MV-4-11 (cell line): ENCODE data around the gene STAB2.
"Not testable (repeated sequence)": the region's sequence is repeated elsewhere in the genome, so short reads cannot be mapped to it uniquely, and the experiment has no call there.

Source experiments
- DNase-seq: peaks from one replicate; lab custom pipeline; 2025; lab: John Stamatoyannopoulos, UW

Gene STAB2

GRCh38 chr12:103653568-103654173 lies 66.6 kb downstream of the STAB2 start:
- DNase-seq, result not testable (repeated sequence)

GRCh38 chr12:103654816-103655215 lies 67.7 kb downstream of the STAB2 start:
- no peak for DNase-seq

GRCh38 chr12:103656291-103656690 lies 69.2 kb downstream of the STAB2 start:
- DNase-seq, result no peak

DNA sequence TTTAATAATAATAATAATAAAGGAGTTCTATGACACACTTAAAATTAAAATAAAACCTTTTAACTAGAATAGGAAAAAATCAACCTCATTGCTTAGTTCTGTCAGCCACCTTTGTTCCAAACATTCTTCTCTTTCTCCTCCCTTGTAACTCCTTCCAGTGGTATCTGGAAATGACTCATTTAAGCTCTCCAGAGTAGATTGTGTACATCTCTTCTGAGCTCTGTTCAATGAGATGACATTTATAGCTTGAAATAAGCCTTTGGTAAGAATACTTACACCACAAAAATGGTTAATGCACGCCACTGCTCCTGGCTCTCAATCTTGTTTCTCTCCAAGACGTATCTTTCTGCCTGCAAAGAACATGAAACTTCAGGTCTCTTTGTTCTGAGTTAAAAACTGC lies 70.3 kb downstream of the STAB2 start:
- DNase-seq, result peak; percentile 2

GRCh38 chr12:103664626-103665025 lies 77.6 kb downstream of the STAB2 start:
- DNase-seq, result no peak

DNA sequence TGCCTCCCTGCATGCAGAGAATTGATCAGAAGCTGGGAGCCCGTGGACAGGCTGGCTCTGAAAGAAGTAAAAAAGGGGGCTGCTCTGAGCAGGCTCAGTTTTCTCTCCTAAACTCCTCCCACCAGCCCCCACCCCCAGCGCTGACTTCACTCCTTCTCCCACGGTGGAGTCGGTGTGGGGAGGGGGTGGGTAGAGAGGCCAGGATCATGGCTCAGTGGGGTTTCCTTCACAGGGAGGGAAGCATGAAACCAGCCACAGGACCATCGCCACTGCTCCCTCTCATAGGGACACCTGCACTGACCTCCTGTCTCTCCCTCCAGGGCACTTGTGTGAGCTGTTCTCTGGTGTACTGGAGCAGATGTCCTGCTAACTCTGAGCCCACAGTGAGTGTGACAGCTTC lies 78.9 kb downstream of the STAB2 start:
- no peak for DNase-seq

DNA sequence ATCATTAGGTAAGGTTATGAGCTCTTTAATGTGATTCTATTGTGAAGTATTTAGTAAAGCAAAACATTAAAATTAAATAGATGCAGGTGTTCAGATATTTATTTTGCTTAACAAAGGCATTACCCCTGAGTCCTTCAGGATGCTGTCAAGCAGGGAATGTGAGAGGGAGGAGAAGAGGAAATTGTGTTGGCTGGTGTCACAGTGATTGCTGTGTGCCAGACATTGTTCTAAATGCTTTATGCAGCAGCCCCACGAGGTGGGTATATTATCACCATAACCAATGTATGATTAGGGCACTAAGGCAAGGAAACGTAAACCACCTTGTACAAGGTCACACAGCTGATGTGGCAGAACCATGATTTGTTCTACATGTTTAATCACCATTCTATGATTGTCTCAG lies 80.1 kb downstream of the STAB2 start:
- DNase-seq, result no peak

- no peak for DNase-seq
These were observed 81.4 kb downstream of the STAB2 start for GRCh38 chr12:103668520-103668919.

DNA sequence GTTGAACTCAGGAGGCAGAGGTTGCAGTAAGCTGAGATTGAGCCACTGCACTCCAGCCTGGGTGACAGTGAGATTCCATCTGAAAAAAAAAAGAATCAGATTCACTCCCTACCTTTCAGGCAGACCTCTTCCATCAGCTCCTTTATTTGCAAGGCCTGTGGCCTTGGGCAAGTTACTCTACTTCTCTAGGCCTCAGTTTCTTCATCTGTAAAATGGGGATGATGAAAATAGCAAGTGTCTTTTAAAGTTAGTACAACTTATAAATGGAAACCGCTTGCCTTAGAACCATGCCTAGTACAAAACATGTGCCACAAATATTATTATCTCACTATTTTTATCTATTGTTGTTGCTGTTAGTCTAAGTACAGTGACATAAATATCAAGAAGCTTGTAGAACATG lies 84.3 kb downstream of the STAB2 start:
- DNase-seq, result no peak

DNA sequence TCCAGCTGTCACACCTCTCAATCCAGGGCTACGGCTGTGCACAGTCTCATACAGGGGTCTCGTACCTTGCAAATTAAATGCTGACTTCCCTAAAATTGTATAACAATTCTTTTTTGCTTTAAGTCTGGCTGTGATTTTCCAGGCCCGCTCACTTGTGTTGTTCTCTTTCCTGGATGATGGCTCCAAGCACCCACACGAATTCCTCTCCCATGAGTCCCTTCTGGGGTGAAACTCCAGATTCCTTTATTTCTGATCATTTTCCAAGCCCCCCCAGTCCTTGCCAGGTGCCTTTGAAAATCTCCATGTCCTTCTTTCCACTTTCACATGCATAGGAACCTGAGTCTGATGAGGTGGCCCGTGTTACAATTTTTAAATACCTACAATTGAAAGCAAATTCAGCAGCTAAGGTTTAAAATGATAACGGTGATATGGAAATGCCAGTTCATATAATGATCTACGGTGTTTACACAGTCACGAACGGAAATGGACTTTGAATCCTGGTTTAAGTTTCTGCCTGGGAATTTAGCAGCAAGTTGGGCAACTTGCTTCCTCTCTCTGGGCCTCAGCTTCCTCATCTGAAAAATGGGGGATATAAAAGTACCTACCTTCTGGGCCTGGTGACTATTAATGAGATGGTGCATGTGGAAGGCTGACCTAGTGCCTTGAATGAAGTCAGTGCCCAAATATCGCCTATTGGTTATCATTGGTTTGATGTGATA lies 85.5 kb downstream of the STAB2 start:
- no peak for DNase-seq

- DNase-seq, result no peak
These were observed 86.4 kb downstream of the STAB2 start for GRCh38 chr12:103673487-103673886.

- no peak for DNase-seq
These were observed 86.9 kb downstream of the STAB2 start for GRCh38 chr12:103673891-103674375.

GRCh38 chr12:103676893-103677292 lies 89.8 kb downstream of the STAB2 start:
- DNase-seq, result no peak

DNA sequence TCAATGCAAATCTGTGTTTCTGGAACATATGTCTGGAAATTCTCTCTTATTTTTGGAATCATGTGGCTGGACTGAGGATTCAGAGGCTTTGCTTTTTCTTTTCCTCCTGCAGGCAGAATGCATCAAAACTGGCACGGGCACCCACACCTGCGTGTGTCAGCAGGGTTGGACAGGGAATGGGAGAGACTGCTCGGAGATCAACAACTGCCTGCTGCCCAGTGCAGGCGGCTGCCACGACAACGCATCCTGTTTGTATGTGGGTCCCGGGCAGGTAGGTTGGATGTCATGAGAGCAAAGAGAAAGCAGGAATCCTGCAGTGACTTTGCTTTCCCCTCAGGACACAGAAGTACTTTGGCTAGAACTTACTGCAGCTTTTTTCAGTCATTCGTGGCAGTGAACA lies 90.3 kb downstream of the STAB2 start:
- DNase-seq, result no peak

DNA sequence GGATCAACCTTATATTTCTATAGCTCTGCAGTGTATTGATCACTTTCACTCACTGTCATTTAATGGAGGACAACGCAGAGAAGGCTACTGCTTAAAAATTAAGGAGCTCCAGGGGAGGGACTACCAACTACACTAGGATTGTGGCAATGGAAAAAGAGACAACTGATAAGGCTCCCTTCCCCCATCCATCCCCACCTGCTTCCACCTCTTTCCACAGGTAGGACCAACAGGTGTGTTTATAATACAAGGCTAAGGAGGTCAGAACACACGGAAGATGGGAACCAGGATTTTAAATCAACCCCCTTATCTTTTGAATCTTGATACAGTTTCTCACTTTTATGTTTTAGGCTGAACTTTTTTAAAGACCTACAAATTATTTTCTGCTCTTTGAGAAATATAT lies 90.8 kb downstream of the STAB2 start:
- DNase-seq, result no peak

GRCh38 chr12:103679421-103680170 lies 92.5 kb downstream of the STAB2 start:
- DNase-seq, result no peak

DNA sequence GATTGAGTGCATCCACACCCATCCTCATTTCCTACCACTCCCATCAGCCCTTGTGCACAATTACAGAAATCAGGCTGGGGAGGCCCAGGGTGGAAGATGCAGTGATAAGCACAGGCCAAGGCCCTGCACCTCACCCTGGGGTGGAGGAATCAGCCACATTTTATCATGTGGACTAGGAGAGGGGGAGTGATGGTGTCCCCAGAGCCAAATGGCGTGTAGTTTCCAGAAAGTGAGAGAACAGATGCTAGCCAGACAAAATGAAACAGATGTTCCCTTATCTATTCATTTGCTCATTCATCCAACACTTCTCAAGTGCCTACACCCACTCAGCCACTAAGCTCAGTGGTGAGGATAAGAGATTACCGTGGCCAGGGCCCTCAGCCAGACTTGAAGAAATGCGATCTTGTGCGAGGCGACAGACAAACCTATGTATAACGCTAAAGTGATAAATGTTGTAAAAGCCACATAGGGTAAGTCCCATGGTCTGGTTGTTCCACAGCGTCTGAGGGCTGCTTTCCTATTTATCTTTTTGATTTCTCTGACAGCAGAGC lies 93.6 kb downstream of the STAB2 start:
- DNase-seq, result peak; percentile 8

GRCh38 chr12:103686026-103686425 lies 99.0 kb downstream of the STAB2 start:
- no peak for DNase-seq

DNA sequence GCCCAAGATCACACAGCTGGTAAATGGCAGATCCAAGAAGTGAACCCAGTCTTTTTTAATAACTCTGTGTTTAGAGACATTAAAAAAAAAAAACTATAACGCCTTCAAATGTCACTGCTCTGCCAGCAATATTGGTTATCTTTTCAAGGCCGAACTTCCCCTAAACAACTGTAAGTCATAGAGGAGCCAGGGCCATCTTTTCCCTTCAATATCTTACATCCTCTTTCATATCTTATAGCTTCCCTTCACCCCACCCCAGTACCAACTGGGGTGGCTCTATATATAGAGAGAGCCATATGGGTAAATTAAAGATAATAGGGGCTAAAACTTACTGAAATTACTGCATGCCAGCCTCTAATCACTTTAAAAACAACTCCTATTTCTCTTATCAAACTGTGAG lies 100.2 kb downstream of the STAB2 start:
- peak; percentile 89 for DNase-seq

DNA sequence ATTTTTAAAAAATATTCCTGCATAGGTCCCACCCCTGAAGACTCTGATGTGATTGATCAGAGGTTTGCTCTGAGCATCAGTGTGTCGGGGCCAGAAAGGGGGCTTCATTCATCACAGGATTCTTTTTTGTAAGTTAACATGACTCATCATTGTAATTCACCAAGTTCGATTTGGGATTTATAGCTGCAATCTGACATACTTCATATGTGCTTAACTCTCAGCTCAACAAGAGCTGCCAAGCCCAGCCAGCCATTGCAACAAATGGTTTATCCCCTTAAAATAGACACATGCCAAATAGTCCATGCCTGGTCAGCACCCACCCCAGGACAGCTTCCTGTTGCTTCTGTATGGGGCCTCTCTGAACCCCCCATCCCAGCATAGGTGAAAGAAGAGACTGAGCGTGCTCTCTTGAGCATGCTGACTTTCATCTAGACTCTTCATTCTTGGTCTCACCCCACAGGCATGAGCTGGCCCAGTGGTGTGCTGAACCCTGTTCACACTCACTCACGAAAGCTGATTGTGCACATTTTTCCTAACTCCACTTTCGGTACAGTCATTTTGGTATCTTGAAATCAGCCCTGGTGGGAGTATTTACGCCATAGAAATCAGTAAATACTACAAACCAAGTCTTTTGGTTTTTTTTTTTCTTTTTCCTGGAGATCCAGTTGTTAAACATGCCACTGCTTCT lies 101.4 kb downstream of the STAB2 start:
- no peak for DNase-seq

DNA sequence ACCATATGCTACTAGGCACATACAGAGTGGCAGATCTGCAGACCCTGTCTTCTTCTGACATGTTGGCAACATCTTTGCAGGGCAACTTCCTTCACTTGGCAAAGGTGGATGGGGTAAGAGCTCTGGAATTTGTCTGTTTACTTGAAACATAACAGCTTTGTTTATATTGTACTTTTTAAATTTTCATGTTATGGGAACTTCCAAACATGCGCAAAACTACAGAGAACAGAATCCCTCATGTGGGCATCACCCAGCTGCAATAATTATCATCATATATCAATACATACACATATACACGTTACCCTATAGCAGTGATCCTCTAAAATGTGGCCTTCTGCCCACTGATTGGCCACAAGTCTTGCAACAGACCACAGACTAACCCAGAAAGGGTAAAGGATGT lies 103.4 kb downstream of the STAB2 start:
- DNase-seq, result peak; percentile 52

- peak; percentile 43 for DNase-seq
These were observed 104.0 kb downstream of the STAB2 start for GRCh38 chr12:103691063-103691462.
